ENCODE data around the gene GRB2.
A peak's percentile ranks its signal among the peaks of the same experiment; 100 is the strongest.

GRB2 gene

DNA sequence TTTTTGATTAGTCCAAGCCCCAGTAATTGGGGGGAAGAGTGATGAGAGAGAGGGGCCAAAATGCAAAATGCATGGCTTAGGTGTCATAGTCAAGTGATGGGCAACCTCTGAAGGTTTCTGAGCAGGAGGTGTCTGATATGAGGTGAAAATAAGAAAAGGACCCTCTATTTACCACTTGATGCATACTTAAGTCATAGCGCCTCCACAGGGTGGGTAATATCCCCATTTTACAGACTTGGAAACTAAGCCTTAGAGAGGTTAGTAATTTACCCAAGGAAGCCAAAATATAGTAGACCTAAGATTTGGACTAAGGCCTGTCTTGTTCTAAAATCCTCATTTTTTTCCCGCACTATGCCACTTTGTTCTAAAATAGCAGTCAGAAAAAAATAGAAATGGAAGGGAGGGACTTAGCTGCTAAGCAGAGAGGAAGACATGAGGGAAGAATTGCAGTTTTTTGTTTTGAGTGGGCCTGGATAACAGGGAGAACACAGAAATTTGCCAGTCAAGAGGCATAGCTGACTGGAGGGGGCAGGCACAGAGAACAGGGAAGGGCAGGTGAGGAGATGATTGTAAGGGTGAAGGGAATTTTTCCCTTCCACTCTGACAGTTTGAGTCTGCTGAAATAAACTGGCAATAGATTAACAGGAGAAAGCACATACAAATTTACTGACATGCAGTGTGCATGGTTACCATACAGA lies 2.3 kb upstream of the GRB2 start:
- Mint-ChIP-seq H3K36me3 (ENCODE audit: insufficient read depth) (peaks cover 19% of the 10 kb centered on the region), H3K4me1 (peaks cover 39% of the 10 kb centered on the region), H3K4me3 (no peak overlapping the region), H3K27me3 (no peaks in the 10 kb centered on the region), H3K9me3 (no peaks in the 10 kb centered on the region), H3K27ac (ENCODE audit: low read depth) (no peak overlapping the region)
- DNase-seq (ENCODE audit: low spot score in 2 of 2) (no peak), ATAC-seq (replicated peaks; ENCODE audit: extremely low read depth, poor library complexity, severe bottlenecking) (no peak)

- Mint-ChIP-seq H3K27me3 (no peaks in the 10 kb centered on the region), H3K9me3 (no peaks in the 10 kb centered on the region), H3K4me3 (peak overlapping the region; percentile 91), H3K36me3 (ENCODE audit: insufficient read depth) (peaks cover 22% of the 10 kb centered on the region), H3K4me1 (peaks cover 33% of the 10 kb centered on the region), H3K27ac (ENCODE audit: low read depth) (peak overlapping the region; percentile 92)
- DNase-seq (ENCODE audit: low spot score in 2 of 2), result no peak
- no peak for ATAC-seq (replicated peaks; ENCODE audit: extremely low read depth, poor library complexity, severe bottlenecking)
Measured at GRCh38 chr17:75406222-75406615, 741 bp upstream of the GRB2 start.

DNA sequence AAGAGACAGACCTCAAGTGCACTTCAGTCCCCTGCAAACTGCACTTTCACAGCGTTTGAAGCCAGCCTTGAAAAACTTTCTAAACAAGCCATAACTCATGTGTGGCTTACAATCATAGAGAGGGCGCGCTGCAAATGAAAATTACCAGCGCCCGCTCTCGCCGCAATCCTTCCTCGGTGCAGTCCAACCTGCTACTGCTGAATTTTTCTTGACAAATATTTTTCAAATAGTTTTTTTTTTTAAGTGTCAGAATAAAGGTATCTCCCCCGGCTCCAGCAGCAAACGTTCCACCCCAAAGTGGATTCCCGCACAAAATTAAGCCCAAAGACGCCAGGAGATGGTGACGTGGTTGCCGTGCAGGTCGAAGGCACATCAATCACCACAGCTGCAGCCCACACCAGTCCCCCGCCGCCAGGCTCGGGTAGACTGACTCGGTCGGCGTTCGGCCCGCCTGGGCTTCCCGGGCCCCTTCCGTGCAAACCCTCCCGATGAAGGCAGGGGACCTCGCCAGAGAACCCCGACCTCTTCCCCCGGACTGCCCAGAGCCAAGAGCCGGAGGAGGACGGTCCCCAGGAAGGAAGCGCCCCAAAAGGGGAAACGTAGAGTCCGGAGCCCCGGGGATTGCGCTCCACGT lies 630 bp downstream of the GRB2 start:
- peak overlapping the region; percentile 92 for H3K27ac Mint-ChIP-seq (ENCODE audit: low read depth)
- no peaks in the 10 kb centered on the region for H3K9me3 Mint-ChIP-seq
- peak overlapping the region; percentile 91 for H3K4me3 Mint-ChIP-seq
- H3K27me3 Mint-ChIP-seq, result no peaks in the 10 kb centered on the region
- peak; percentile 18 to 29 for DNase-seq (ENCODE audit: low spot score in 2 of 2)
- peak; percentile 49 for ATAC-seq (replicated peaks; ENCODE audit: extremely low read depth, poor library complexity, severe bottlenecking)
- H3K36me3 Mint-ChIP-seq (ENCODE audit: insufficient read depth), result peaks cover 25% of the 10 kb centered on the region
- peaks cover 39% of the 10 kb centered on the region for H3K4me1 Mint-ChIP-seq

- peak; percentile 33 for ATAC-seq (replicated peaks; ENCODE audit: extremely low read depth, poor library complexity, severe bottlenecking)
- Mint-ChIP-seq H3K4me1 (peaks cover 39% of the 10 kb centered on the region), H3K27me3 (no peaks in the 10 kb centered on the region)
Measured at GRCh38 chr17:75404223-75404730, 1.2 kb downstream of the GRB2 start.

GRCh38 chr17:75403131-75403530 lies 2.3 kb downstream of the GRB2 start:
- peaks cover 39% of the 10 kb centered on the region for H3K4me1 Mint-ChIP-seq
- H3K27ac Mint-ChIP-seq (ENCODE audit: low read depth), result peak overlapping the region; percentile 92
- ATAC-seq (replicated peaks; ENCODE audit: extremely low read depth, poor library complexity, severe bottlenecking) (no peak), DNase-seq (ENCODE audit: low spot score in 2 of 2) (no peak)
- peaks cover 28% of the 10 kb centered on the region for H3K36me3 Mint-ChIP-seq (ENCODE audit: insufficient read depth)
- H3K27me3 Mint-ChIP-seq, result no peaks in the 10 kb centered on the region
- H3K9me3 Mint-ChIP-seq, result no peaks in the 10 kb centered on the region
- peak overlapping the region; percentile 91 for H3K4me3 Mint-ChIP-seq

More at GRCh38 chr17:75404223-75404730, 1.2 kb downstream of the GRB2 start:
- Mint-ChIP-seq H3K4me3 (peak overlapping the region; percentile 91), H3K27ac (ENCODE audit: low read depth) (peak overlapping the region; percentile 92), H3K36me3 (ENCODE audit: insufficient read depth) (peaks cover 27% of the 10 kb centered on the region), H3K9me3 (no peaks in the 10 kb centered on the region)
- peak in 1 of 2 donors; percentile 20 for DNase-seq (ENCODE audit: low spot score in 2 of 2)

DNA sequence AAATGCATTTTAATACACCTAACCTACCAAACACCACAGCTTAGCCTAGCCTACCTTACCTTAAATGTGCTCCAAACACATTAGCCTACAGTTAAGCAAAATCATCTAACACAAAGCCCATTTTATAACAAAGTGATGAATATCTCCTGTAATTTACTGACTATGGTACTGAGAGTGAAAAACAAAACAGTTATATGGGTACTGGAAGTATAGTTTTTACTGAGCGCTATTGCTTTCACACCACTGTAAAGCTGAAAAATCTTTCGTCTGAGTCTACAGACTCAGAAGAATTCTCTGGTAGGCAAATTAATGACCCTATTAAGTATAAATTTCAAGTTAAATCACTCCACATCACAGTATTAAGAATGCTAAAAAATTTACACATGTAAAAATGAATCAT lies 3.5 kb downstream of the GRB2 start:
- DNase-seq (ENCODE audit: low spot score in 2 of 2) (no peak), ATAC-seq (replicated peaks; ENCODE audit: extremely low read depth, poor library complexity, severe bottlenecking) (no peak)
- no peaks in the 10 kb centered on the region for H3K27me3 Mint-ChIP-seq
- H3K36me3 Mint-ChIP-seq (ENCODE audit: insufficient read depth), result peaks cover 31% of the 10 kb centered on the region
- H3K4me1 Mint-ChIP-seq, result peaks cover 46% of the 10 kb centered on the region
- H3K27ac Mint-ChIP-seq (ENCODE audit: low read depth), result no peak overlapping the region
- H3K9me3 Mint-ChIP-seq, result no peaks in the 10 kb centered on the region
- H3K4me3 Mint-ChIP-seq, result peak overlapping the region; percentile 30

DNA sequence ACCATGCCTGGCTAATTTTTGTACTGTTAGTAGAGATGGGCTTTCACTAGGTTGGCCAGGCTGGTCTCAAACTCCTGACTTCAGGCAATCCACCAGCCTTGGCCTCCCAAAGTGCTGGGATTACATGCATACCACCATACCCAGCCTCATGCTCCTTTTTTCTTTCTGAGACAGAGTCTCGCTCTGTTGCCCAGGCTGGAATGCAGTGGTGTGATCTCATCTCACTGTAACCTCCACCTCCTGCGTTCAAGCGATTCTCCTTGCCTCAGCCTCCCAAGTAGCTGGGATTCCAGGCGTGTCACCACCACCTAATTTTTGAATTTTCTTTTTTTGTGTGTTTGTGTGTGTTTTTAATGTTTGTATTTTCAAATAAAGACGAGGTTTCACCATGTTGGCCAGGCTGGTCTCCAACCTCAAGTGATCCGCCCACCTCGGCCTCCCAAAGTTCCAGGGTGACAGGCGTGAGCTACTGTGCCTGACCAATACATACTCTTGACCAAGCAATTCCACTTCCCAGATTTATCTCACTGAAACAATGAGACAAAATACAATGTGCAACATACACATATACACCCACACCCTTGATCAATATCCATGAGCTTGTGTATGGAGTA lies 5.0 kb downstream of the GRB2 start:
- Mint-ChIP-seq H3K4me1 (peaks cover 47% of the 10 kb centered on the region), H3K9me3 (no peaks in the 10 kb centered on the region), H3K27ac (ENCODE audit: low read depth) (peak overlapping the region; percentile 61), H3K36me3 (ENCODE audit: insufficient read depth) (peaks cover 26% of the 10 kb centered on the region), H3K4me3 (no peak overlapping the region), H3K27me3 (no peaks in the 10 kb centered on the region)
- ATAC-seq (replicated peaks; ENCODE audit: extremely low read depth, poor library complexity, severe bottlenecking) (no peak), DNase-seq (ENCODE audit: low spot score in 2 of 2) (no peak)

DNA sequence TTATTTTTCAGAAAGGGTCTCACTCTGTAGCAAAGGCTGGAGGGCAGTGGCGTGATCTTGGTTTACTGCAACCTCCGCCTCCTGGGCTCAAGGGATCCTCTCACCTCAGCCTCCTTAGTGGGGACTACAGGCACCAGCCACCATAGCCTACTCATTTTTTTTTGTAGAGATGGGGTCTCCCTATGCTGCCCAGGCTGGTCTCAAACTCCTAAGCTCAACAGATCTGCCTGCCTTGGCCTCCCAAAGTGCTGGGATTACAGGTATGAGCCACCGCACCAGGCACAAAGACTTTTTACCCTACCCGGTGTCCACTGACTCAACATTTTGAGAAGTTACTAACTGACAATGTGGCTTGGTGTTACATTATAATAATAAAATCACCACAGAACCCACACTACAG lies 7.2 kb downstream of the GRB2 start:
- Mint-ChIP-seq H3K9me3 (no peaks in the 10 kb centered on the region), H3K4me1 (peaks cover 58% of the 10 kb centered on the region), H3K27me3 (no peaks in the 10 kb centered on the region), H3K36me3 (ENCODE audit: insufficient read depth) (peaks cover 24% of the 10 kb centered on the region), H3K4me3 (no peak overlapping the region), H3K27ac (ENCODE audit: low read depth) (no peak overlapping the region)
- DNase-seq (ENCODE audit: low spot score in 2 of 2) (no peak), ATAC-seq (replicated peaks; ENCODE audit: extremely low read depth, poor library complexity, severe bottlenecking) (no peak)

DNA sequence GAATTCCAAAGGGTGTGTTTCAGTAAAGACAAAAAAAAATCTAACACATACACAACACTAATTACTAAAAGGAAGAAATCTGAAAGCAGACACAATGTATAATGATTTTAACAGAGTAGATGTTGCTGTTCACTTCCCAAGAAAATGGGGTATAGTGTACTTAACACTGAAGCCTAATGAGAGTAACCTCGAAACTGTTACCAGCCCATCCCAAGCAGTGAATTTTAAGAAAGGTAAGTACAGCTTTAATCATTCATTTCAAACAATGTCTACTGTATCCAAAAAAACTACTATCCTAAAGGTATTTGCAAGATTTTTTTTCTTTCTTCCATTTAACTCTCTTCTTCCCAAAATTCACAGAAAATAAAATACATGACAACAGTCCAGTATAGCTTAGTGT lies 8.3 kb downstream of the GRB2 start:
- no peak for DNase-seq (ENCODE audit: low spot score in 2 of 2)
- ATAC-seq (replicated peaks; ENCODE audit: extremely low read depth, poor library complexity, severe bottlenecking), result no peak
- H3K4me3 Mint-ChIP-seq, result no peak overlapping the region

GRCh38 chr17:75396796-75397195 lies 8.7 kb downstream of the GRB2 start:
- Mint-ChIP-seq H3K4me1 (peaks cover 62% of the 10 kb centered on the region), H3K27me3 (no peaks in the 10 kb centered on the region), H3K9me3 (no peaks in the 10 kb centered on the region), H3K27ac (ENCODE audit: low read depth) (no peak overlapping the region), H3K36me3 (ENCODE audit: insufficient read depth) (peaks cover 31% of the 10 kb centered on the region), H3K4me3 (no peak overlapping the region)
- no peak for DNase-seq (ENCODE audit: low spot score in 2 of 2)
- ATAC-seq (replicated peaks; ENCODE audit: extremely low read depth, poor library complexity, severe bottlenecking), result no peak

More for the DNA sequence above, 8.3 kb downstream of the GRB2 start:
- Mint-ChIP-seq H3K9me3 (no peaks in the 10 kb centered on the region), H3K4me1 (peaks cover 61% of the 10 kb centered on the region), H3K36me3 (ENCODE audit: insufficient read depth) (peaks cover 29% of the 10 kb centered on the region), H3K27ac (ENCODE audit: low read depth) (peak overlapping the region; percentile 21), H3K27me3 (no peaks in the 10 kb centered on the region)

DNA sequence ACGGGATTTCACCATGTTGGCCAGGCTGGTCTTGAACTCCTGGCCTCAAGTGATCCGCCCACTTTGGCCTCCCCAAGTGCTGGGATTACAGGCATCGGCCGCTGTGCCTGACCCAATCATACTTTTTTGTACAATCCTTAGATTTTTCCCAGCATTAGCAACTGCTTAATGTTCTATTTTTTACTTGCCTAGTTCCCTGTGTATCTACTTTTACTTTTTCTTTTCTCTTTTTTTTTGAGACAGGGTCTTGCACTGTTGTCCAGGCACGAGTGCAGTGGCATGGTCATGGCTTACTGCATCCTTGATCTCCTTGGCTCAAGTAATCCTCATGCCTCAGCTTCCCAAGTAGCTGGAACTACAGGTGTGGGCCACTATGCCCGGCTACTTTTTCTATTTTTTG lies 9.5 kb downstream of the GRB2 start:
- Mint-ChIP-seq H3K27ac (ENCODE audit: low read depth) (peak overlapping the region; percentile 44), H3K4me1 (peaks cover 65% of the 10 kb centered on the region), H3K4me3 (peak overlapping the region; percentile 90), H3K36me3 (ENCODE audit: insufficient read depth) (peaks cover 32% of the 10 kb centered on the region), H3K9me3 (no peaks in the 10 kb centered on the region), H3K27me3 (no peaks in the 10 kb centered on the region)
- no peak for ATAC-seq (replicated peaks; ENCODE audit: extremely low read depth, poor library complexity, severe bottlenecking)
- no peak for DNase-seq (ENCODE audit: low spot score in 2 of 2)

DNA sequence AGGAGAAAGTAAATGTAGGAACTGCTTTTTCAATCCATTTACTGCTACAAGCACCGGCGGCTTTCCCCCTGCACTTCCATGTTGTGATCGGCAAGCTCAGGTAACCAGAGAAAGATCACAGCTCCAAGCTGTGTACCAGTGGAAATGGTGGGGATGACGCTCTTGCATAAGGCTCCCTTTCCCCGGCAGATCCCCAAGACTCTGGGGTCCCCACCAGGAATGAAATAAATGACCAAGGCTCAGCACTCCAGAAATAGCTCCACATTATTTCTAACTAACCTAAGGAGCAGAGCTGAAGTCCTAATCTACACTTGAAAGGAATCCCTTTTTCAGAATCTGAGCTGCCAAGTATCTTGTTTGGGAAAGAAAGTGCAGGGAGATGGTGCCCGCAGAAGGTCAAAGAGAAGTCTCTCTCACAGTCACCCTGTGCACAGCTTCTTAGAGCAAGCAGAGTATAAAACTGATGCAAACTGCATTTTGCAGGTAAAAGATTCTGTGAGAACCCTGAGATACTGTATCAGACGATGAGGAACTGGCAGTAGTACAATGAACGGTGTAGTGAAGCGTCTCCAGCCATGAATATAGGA lies 11.1 kb downstream of the GRB2 start:
- H3K4me3 Mint-ChIP-seq, result peak overlapping the region; percentile 90
- peaks cover 39% of the 10 kb centered on the region for H3K36me3 Mint-ChIP-seq (ENCODE audit: insufficient read depth)
- H3K9me3 Mint-ChIP-seq, result no peaks in the 10 kb centered on the region
- no peaks in the 10 kb centered on the region for H3K27me3 Mint-ChIP-seq
- no peak for DNase-seq (ENCODE audit: low spot score in 2 of 2)
- H3K27ac Mint-ChIP-seq (ENCODE audit: low read depth), result peak overlapping the region; percentile 78
- no peak for ATAC-seq (replicated peaks; ENCODE audit: extremely low read depth, poor library complexity, severe bottlenecking)
- H3K4me1 Mint-ChIP-seq, result peaks cover 73% of the 10 kb centered on the region
